Liver (tissue), 9 donors: ENCODE data around the gene MTSS2. TPM values are rescaled to one million over a fixed set of nuclear protein-coding genes. Genes with fewer than 3 reads are reported as not detected.

ENCODE experiments used
- DNase-seq: peaks from one replicate; pipeline ENCODE4 v3.0.0-alpha.2; 2017; ENCODE audit warnings: low spot score
- H3K27ac ChIP-seq, 2 donors: one replicate each; pipeline ENCODE4 v1.7.0; 2013; ENCODE audit warnings: inconsistent platforms in 2 of 2, low read length in 2 of 2, control low read depth in 1 of 2, low read depth in 1 of 2, mild to moderate bottlenecking in 1 of 2
- H3K27me3 ChIP-seq, 4 donors: one replicate each; pipeline versions ENCODE4 v1.6.1 to v1.7.0; 2013; ENCODE audit warnings: low read length in 3 of 4, inconsistent platforms in 1 of 4, mild to moderate bottlenecking in 1 of 4, moderate library complexity in 1 of 4; ENCODE audit not compliant: control insufficient read depth in 4 of 4, insufficient read depth in 4 of 4
- H3K36me3 ChIP-seq, 4 donors: one replicate each; pipeline versions ENCODE4 v1.6.1 to v1.7.0; 2013; ENCODE audit warnings: low read length in 3 of 4, mild to moderate bottlenecking in 3 of 4, low read depth in 1 of 4, moderate library complexity in 1 of 4; ENCODE audit not compliant: control insufficient read depth in 4 of 4, insufficient read depth in 3 of 4
- H3K4me1 ChIP-seq, 4 donors: one replicate each; pipeline versions ENCODE4 v1.6.1 to v1.7.0; 2013; ENCODE audit warnings: low read length in 3 of 4, mild to moderate bottlenecking in 3 of 4, moderate library complexity in 1 of 4; ENCODE audit not compliant: control insufficient read depth in 4 of 4, insufficient read depth in 4 of 4
- H3K4me3 ChIP-seq, 3 donors: one replicate each; pipeline versions ENCODE4 v1.6.1 to v1.7.0; 2013; ENCODE audit warnings: low read length in 3 of 3, control low read depth in 1 of 3, low read depth in 1 of 3, mild to moderate bottlenecking in 1 of 3
- H3K9ac ChIP-seq, 2 donors: one replicate each; pipeline ENCODE4 v1.7.0; 2013; ENCODE audit warnings: low read length in 2 of 2, mild to moderate bottlenecking in 2 of 2, moderate library complexity in 2 of 2, control low read depth in 1 of 2, low read depth in 1 of 2
- H3K9me3 ChIP-seq, 4 donors: one replicate each; pipeline versions ENCODE4 v1.6.1 to v1.7.0; 2013; ENCODE audit warnings: low read length in 3 of 4; ENCODE audit not compliant: control insufficient read depth in 4 of 4
- ATF3 ChIP-seq: IDR thresholded peaks from 2 replicates; pipeline ENCODE4 v1.6.1; 2016; ENCODE audit warnings: antibody characterized with exemption
- CTCF ChIP-seq: fragments of 150-350 bp; IDR thresholded peaks from 2 replicates; pipeline ENCODE4 v1.5.1; 2017; ENCODE audit warnings: improper control_type of control experiment, low read depth, low read length; ENCODE audit not compliant: missing input control
- EGR1 ChIP-seq, 2 donors: IDR thresholded peaks; 2 replicates each; pipeline ENCODE4 v1.6.1; 2016 to 2018; ENCODE audit warnings: antibody characterized with exemption in 2 of 2, low read depth in 2 of 2
- FOXA1 ChIP-seq: IDR thresholded peaks from 2 replicates; pipeline ENCODE4 v1.6.1; 2016; ENCODE audit warnings: antibody characterized with exemption
- FOXA2 ChIP-seq: IDR thresholded peaks from 2 replicates; pipeline ENCODE4 v1.6.1; 2016; ENCODE audit warnings: antibody characterized with exemption
- GABPA ChIP-seq, 2 donors: IDR thresholded peaks in 1 of 2; conservative IDR thresholded peaks in 1 of 2; 2 replicates each; pipeline ENCODE4 v1.6.1; 2016; ENCODE audit warnings: antibody characterized with exemption in 2 of 2, mild to moderate bottlenecking in 1 of 2, moderate library complexity in 1 of 2
- HNF4A ChIP-seq, 2 donors: conservative IDR thresholded peaks; 2 replicates each; pipeline ENCODE4 v1.6.1; 2016; ENCODE audit warnings: antibody characterized with exemption in 2 of 2, mild to moderate bottlenecking in 2 of 2
- HNF4G ChIP-seq: IDR thresholded peaks from 2 replicates; pipeline ENCODE4 v1.6.1; 2016; ENCODE audit warnings: antibody characterized with exemption
- JUND ChIP-seq, 2 donors: IDR thresholded peaks; 2 replicates each; pipeline ENCODE4 v1.6.1; 2016; ENCODE audit warnings: antibody characterized with exemption in 2 of 2
- MAX ChIP-seq: IDR thresholded peaks from 2 replicates; pipeline ENCODE4 v1.6.1; 2016; ENCODE audit warnings: antibody characterized with exemption
- NR2F2 ChIP-seq: IDR thresholded peaks from 2 replicates; pipeline ENCODE4 v1.6.1; 2016; ENCODE audit warnings: antibody characterized with exemption
- RAD21 ChIP-seq, 2 donors: IDR thresholded peaks; 2 replicates each; pipeline ENCODE4 v1.6.1; 2016; ENCODE audit warnings: antibody characterized with exemption in 2 of 2, mild to moderate bottlenecking in 2 of 2
- REST ChIP-seq: IDR thresholded peaks from 2 replicates; pipeline ENCODE4 v1.6.1; 2016; ENCODE audit warnings: antibody characterized with exemption, mild to moderate bottlenecking
- RXRA ChIP-seq, 2 donors: IDR thresholded peaks; 2 replicates each; pipeline ENCODE4 v1.6.1; 2017 to 2018; ENCODE audit warnings: antibody characterized with exemption in 2 of 2, mild to moderate bottlenecking in 1 of 2
- SP1 ChIP-seq: IDR thresholded peaks from 2 replicates; pipeline ENCODE4 v1.6.1; 2018; ENCODE audit warnings: antibody characterized with exemption, mild to moderate bottlenecking
- TAF1 ChIP-seq: conservative IDR thresholded peaks from 2 replicates; pipeline ENCODE4 v1.6.1; 2016; ENCODE audit warnings: antibody characterized with exemption, mild to moderate bottlenecking
- YY1 ChIP-seq: IDR thresholded peaks from 2 replicates; pipeline ENCODE4 v1.6.1; 2016; ENCODE audit warnings: antibody characterized with exemption, mild to moderate bottlenecking
- ZBTB33 ChIP-seq: IDR thresholded peaks from 2 replicates; pipeline ENCODE4 v1.6.1; 2016; ENCODE audit warnings: antibody characterized with exemption
- WGBS: extraction: QIAGEN DNeasy Blood & Tissue Kit; methylation state at CpG from one replicate; pipeline ENCODE4 v1.1.7; 2013; 5-methylcytosine and 5-hydroxymethylcytosine counted together
- polyA plus RNA-seq, 2 donors: library from polyadenylated mRNA; stranded (reverse) in 1 of 2; unstranded in 1 of 2; fragments of 200-250 nt in 1 of 2; fragments of >200 nt in 1 of 2; fragmentation: Nextera tagmentation in 1 of 2; extraction: Ambion mirVana in 1 of 2; gene quantifications; one replicate each; pipeline versions ENCODE4 v1.2.1 to v1.2.3, GENCODE V29; 2013 to 2015
- total RNA-seq, 2 donors: library from RNA; depleted of rRNA; stranded (reverse); fragments of >200 nt; gene quantifications; one replicate each; pipeline ENCODE4 v1.2.3, GENCODE V29; 2014
- donor health status: healthy.
- donor health status: healthy.
- donor health status: healthy.
- donor health status: healthy.
- donor health status: healthy.

Gene MTSS2
- total and polyA plus RNA-seq, 4 donors: 3.8 to 95.7 (median 35.9) TPM

- no peak for DNase-seq
- 86% methylated on average over 39 of the region's 39 CpGs for WGBS
- H3K9ac ChIP-seq: no peak within 1 kb of the TSS
- no peaks in the 10 kb centered on the region for H3K27me3 ChIP-seq
- no peaks in the 10 kb centered on the region for H3K36me3 ChIP-seq
- H3K27ac ChIP-seq: no peak within 1 kb of the TSS
- TF ChIP-seq FOXA1 (no peak), MAX (no peak), HNF4A (conservative IDR thresholded peaks at IDR 0.05) (no peak), NR2F2 (no peak), RAD21 (IDR thresholded peaks at IDR 0.05) (no peak), RXRA (IDR thresholded peaks at IDR 0.05) (no peak), FOXA2 (no peak), HNF4G (no peak), SP1 (no peak), TAF1 (no peak), EGR1 (IDR thresholded peaks at IDR 0.05; ENCODE audit: low read depth in 2 of 2) (no peak), ZBTB33 (no peak), JUND (IDR thresholded peaks at IDR 0.05) (no peak), YY1 (no peak), CTCF (no peak), GABPA (IDR thresholded peaks at IDR 0.05 in 1 of 2, conservative IDR thresholded peaks at IDR 0.05 in 1 of 2) (no peak), REST (no peak), ATF3 (no peak)
- H3K4me3 ChIP-seq: no peak within 1 kb of the TSS
- H3K4me1 ChIP-seq: no peaks in the 10 kb centered on the region
- H3K9me3 ChIP-seq: no peaks in the 10 kb centered on the region
These were observed 39.3 kb downstream of the MTSS2 start, which contains the start of gene IL34 for GRCh38 chr16:70646260-70647241. IL34 (plus strand) TSS chr16:70646559; CDS start chr16:70646948, 389 bp downstream.
